HG03565 (cell line): ENCODE data around the gene ARHGAP6.

Experiments
- ATAC-seq: cut with Tn5 transposase; IDR thresholded peaks from one replicate; pipeline ENCODE4 v1.9.1; 2021; ENCODE audit warnings: mild to moderate bottlenecking, moderate library complexity; ENCODE audit not compliant: unreplicated experiment

Gene ARHGAP6

GRCh38 chrX:11429538-11430085, 236.1 kb downstream of the ARHGAP6 start:
- no peak for ATAC-seq

GRCh38 chrX:11427453-11428071, 238.2 kb downstream of the ARHGAP6 start:
- no peak for ATAC-seq

- no peak for ATAC-seq
Measured at GRCh38 chrX:11426712-11427452, 238.8 kb downstream of the ARHGAP6 start.

GRCh38 chrX:11424903-11425674, 240.6 kb downstream of the ARHGAP6 start:
- no peak for ATAC-seq

- no peak for ATAC-seq
Measured at GRCh38 chrX:11423949-11424348, 241.8 kb downstream of the ARHGAP6 start.

GRCh38 chrX:11423362-11423818, 242.3 kb downstream of the ARHGAP6 start:
- ATAC-seq = peak; percentile 91

GRCh38 chrX:11422525-11422857, 243.2 kb downstream of the ARHGAP6 start:
- no peak for ATAC-seq

- no peak for ATAC-seq
Measured at GRCh38 chrX:11421805-11422524, 243.8 kb downstream of the ARHGAP6 start.

GRCh38 chrX:11420851-11421250, 244.9 kb downstream of the ARHGAP6 start:
- ATAC-seq = no peak

GRCh38 chrX:11419102-11419501, 246.6 kb downstream of the ARHGAP6 start:
- ATAC-seq = no peak

- no peak for ATAC-seq
Measured at GRCh38 chrX:11416600-11416999, 249.1 kb downstream of the ARHGAP6 start.

GRCh38 chrX:11414091-11414490, 251.6 kb downstream of the ARHGAP6 start:
- ATAC-seq = no peak

- ATAC-seq = no peak
Measured at GRCh38 chrX:11412715-11413623, 252.8 kb downstream of the ARHGAP6 start.

- no peak for ATAC-seq
Measured at GRCh38 chrX:11409957-11410356, 255.8 kb downstream of the ARHGAP6 start.

- no peak for ATAC-seq
Measured at GRCh38 chrX:11408783-11409182, 256.9 kb downstream of the ARHGAP6 start.

- ATAC-seq = no peak
Measured at GRCh38 chrX:11408109-11408405, 257.7 kb downstream of the ARHGAP6 start.

- ATAC-seq = no peak
Measured at GRCh38 chrX:11407331-11408108, 258.2 kb downstream of the ARHGAP6 start.

GRCh38 chrX:11406109-11406765, 259.5 kb downstream of the ARHGAP6 start:
- ATAC-seq = no peak

GRCh38 chrX:11403631-11404030, 262.1 kb downstream of the ARHGAP6 start:
- ATAC-seq = no peak
